ENCODE measurements around the gene SLC24A3.

Gene SLC24A3

DNA sequence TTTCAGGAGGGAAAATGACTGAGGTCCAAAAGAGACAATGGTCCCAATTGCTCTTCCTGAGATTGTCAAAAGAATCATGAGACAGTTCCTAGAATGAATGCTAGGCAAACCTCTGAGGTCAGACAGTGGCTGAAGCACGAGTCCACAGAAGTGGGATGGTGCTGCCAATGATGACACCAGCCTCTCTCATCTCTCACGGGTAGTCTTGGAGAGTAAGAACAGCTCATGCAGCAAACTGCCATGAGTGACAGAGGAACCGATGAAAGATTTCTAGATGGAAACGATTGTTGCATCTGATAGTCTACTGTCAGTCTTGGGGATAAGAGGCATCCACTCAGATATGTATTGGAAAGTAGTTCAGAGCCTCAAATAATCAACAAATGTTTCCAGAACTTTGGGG lies 188.7 kb downstream of the SLC24A3 start:
- no peak for DNase-seq

DNA sequence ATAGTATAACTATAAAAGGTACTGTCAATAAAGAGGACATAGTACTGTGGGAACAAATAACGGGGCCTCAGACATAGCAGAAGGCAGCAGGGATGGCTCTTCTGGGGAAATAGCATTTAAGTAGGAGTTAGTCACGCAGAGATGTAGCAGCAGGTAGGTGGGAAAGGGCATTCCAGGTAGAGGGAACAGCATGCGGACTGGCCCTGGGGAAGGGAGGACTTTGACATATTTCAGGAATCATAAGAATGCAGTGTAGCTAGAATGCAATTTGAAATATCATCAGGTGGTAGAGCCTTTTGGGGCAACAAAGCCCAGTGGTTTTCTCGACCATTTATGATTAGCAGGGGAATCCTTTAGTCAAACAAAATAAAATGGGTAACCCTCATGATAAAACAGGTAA lies 191.1 kb downstream of the SLC24A3 start:
- DNase-seq = no peak

DNA sequence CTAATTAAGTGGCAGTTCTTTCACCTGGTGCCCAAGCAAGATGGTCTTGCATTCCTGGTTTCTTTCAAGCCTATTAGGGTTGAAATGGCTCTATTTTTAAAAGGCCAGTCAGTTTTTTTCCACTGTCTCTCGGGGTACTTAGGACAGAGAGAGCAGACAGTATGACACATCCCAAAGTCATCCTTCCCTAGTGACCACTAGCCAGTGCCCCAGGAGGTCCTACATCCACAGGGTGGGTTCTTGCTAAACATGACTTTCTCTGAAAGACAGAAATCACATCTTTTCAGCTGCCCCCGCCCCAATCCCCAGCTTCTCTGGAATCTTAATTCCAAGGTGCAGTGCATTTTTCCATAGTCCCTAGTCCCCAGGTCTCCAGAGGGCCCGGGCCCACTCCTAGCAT lies 192.4 kb downstream of the SLC24A3 start:
- no peak for DNase-seq

DNA sequence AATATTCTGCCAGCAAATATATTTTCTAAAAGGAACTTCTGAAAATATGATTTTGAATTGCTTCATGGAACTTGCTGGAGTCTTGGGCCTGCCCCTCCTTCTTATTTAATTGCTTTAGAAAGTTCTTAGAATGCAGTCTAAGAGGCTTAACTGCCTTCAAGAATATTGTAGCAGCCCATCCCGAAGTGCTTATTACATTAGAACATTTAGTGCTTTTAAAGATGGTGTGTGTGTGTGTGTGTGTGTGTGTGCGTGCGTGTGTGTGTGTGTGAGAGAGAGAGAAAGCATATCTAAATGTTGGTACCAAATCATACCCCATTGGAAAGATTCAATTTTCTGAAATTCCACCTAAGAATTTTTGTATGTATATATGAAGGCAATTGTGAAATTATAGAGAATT lies 193.5 kb downstream of the SLC24A3 start:
- DNase-seq = no peak

DNA sequence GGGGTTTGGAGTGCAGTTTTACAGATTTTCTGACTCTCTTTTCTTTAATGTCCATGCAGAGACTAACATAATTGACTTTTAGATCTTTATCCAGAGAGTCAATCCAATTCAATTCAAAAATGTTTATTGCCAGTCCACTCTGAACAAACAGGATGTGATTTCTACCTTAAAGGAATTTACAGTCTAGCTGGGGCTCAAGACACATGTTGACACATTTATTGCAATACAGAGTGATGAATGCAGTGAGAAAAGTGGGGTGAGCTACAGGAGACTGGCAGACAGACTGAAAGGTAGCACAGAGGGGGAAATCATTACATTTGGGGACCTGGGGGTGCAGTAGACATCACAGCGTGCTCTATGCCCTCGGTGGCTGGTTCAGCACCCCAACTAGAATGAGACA lies 193.9 kb downstream of the SLC24A3 start:
- no peak for DNase-seq

DNA sequence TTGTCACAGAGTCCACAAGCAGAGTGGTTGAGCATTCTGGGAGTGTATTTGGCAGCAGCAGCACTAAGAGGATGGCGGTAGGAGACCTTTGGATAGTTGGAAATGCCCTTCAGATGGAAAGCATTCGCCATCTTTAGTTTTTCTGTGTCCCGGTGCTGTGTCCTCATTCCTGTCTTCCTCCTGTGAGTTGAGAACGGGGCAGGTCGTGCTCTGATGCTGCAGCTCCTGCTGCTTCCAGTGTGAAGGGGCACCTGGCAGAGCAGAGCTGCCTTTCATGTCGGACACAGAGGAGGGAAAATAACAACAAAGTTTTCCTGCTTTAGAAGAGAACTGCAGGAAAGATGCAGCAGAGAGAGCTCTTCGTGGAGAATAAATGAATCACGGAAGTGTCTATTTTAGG lies 194.8 kb downstream of the SLC24A3 start:
- DNase-seq = no peak

DNA sequence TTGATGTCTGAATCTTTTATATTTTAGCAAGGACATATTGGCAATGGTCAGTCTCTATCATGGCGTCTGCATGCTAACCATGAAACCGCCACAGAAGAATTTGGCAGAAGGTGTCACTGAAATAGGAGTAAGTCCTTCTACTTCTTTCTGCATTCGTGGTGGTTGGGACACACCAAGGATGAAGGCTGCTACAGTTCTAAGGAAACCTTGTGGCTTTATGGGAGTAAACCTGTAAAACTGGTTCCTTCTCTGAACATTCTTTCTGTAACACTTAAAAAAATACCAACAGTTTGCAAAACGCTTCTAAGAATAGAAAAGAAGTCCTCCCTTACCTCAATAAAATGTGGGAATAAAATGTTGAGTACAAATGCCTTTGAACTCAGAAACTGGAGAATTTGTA lies 195.3 kb downstream of the SLC24A3 start:
- DNase-seq = no peak

DNA sequence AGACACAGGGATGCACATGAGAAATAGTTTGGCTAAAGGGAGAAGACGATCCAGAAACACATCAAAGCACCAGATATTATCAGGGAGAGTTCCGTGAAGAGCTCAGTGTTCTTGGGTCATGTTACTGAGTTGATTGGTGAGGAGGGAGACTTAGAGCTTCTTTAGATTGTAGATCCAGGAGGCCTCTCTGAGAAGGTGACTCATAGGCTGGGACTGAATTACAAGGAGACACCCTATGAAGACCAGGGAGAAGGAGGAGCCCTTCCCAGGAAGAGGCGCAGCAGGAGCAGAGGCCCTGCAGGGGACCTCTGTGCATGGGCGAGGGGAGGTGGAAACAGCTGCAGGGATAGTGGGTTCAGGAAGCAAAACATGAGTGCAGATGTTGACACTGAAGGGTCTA lies 196.5 kb downstream of the SLC24A3 start:
- no peak for DNase-seq

DNA sequence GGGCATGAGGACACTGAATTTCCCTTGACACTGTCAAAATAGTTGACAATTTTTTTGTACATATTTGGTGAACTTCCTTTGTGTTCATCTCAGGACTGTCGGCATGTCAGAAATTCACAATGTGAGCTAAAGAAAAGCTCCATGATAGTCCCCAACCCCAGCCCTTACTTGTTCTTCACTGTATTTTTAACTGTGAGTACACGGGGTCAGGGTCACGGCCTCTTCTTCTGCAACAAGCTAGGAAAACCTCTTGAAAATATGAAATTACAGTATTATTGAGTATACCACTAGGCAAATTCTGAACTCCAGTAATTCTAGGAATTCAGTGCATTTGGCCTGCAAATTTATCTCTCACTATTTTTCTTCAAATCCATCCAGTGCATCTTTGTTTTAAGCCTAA lies 199.4 kb downstream of the SLC24A3 start:
- DNase-seq = no peak

DNA sequence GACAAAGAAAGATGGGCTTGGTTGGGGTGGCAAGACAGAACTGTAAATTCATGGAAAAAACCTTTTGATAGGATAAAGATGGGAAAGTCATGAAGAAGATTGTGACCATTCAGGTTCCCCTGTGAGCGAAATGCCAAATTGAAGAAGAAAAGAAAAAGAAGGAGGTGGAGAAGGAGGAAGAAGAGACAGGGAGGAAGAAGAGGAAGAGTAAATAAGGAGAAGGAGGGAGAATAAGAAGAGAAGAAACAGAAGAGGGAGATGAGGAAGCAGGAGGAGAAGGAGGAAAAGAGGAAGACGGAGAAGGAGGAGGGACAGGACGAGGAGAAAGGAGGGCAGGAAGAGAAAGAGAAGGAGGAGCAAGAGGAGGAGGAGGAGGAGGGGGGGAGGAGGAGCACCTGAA lies 199.8 kb downstream of the SLC24A3 start:
- DNase-seq = no peak

DNA sequence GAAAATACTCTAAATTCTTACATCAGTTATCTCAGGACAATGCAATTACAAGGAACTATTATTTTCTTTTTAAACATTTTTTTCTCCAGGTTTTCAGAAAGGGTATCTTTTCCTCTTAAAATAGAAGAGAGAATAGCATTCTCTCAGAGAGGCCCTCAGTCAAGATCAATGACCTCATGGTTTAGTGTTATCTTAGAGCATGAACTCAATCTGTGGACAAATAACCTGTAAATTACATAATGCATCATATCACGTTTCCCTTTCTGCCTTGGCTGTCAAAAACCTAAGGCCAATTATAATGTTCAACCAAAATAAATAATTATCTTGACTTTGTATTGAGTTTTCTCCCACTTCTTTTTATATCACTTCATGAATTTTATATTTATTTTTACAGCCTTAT lies 202.2 kb downstream of the SLC24A3 start:
- DNase-seq = no peak

DNA sequence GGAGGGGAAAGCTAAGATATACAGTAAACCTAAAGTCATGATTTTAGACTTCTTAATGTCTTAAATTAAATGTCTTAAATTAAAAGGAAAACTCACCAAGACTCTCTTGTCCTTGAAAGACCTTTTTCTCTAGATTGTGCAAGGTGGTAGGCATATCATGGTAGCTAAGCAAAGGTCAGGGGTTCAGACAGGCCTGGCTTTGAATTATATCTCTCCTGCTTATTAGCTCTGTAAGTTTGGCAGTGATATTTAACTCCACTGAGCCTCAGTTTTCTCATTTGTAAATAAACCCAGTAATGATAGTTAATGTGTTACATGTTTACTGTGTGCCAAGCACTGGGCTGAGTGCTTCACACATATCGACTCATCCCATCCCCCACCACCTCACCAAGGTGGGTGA lies 203.3 kb downstream of the SLC24A3 start:
- DNase-seq = no peak

DNA sequence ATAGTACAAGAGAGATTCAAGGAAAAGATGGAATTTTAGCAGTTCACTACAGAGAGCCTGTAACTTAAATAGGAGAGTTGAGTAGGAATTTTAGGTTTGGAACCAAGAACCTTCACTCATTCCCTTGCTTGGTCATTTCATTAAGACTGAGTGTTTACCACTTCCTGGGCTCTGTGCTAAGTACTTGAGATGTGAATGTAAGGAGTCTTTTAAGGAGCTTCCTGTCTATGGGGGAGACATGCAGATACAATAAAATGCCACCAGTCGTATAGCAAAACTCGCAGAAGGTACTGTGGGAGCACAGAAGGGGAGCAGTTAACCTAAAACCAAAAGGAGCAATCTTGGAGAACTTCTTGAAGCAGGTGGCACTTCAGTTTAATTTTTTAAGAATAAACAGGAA lies 204.2 kb downstream of the SLC24A3 start:
- no peak for DNase-seq

DNA sequence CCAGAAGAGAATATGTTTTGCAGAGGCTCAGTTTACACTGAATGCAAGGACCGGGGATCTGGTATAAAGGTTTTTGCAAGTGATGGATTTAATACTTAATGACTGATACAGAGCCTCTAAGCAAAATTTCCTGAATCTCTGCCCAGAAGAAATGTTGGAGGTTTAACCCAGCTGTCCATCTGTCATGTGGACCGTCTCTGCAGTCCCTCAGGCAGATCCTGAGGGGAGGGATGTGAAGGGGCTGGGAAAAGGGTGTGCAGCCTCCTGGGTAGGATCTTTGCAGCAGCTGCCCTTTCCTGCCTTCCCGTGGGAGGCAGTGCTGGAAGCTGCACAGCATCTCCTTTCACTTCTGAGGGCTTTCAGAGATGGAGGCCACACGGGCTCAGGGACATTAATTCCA lies 207.0 kb downstream of the SLC24A3 start:
- DNase-seq = no peak

DNA sequence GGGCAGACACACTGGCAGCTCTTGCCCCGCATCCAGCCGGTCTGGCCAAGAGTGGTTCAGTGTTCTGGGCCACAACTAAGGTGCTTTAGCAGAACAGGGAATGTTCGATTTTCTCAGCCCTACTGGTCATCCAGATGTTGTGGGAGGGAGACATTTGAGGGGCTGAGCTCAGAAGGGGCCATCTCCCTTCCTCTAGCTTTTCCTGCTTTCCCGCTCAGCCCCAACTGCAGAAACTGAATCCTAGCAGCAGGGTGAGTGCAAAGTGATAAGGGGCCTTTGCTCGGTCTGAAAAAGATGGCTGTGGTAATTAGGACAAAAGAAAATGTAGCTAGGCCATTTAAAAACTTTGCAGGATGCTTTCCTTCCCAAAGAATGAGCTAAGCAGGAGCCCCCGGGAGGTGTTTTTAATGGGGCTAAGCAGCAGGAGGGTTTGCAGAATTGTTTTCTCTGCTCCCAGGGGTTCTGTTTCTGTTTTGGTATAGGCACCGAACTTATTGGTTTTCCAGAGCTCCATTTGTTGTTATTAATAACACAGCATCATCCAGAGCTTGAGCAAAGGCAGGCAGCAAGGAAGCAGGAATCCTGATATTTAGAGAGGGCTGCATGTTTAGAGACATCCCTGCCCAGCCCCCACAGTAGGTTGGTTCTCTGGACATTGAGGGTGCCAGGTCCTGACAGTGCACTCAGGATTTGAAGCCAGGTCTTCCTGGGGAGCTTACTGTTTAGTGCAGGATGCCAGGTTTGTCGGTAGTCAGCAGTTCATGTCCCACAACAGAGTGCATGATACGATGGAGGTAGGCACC lies 210.9 kb downstream of the SLC24A3 start:
- no peak for DNase-seq

DNA sequence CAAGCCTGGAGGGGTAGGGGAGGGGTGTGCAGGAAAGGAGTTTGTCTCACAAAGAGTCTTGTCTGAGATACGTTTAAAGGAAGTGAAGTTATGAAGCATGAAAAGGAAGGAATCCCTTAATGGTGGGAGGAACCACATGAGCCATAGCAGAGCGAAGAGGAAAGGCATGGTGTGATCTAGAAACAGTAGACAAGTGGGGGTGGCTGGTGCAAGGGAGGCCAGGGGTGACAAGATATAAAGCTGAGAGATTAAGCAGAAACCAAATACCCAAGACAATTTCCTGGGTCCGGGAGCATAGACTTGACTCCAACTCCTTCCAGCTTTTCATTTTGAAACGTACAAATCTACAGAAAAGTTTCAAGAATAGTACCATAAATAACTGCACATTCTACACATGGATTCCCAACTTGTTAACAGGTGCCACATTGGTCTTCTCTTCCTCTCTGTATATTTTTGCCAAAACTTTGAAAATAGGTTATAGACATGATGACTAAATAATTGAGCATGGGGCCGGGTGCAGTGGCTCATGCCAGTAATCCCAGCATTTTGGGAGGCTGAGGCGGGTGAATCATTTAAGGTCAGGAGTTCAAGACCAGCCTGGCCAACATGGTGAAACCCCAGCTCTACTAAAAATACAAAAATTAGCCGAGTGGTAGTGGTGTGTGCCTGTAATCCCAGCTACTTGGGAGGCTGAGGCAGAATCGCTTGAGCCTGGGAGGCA lies 211.6 kb downstream of the SLC24A3 start:
- no peak for DNase-seq

DNA sequence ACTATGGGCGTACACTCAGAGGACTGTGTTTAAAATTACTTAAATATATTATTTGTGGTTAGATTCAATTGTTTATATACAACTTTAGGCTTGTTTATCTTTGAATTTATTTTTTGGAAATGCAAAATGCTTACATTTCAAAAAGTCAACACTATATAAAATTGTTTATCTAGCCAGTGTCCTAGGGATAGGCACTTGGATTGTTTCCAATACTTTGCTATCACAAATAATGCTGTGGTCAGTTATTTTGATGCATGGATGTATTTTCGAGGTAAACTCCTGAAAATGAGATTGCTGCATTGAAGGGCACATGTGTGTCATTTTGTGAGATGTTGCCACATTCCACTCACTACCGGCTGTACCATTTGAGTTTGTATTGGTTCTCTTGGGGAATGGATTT lies 213.9 kb downstream of the SLC24A3 start:
- no peak for DNase-seq

DNA sequence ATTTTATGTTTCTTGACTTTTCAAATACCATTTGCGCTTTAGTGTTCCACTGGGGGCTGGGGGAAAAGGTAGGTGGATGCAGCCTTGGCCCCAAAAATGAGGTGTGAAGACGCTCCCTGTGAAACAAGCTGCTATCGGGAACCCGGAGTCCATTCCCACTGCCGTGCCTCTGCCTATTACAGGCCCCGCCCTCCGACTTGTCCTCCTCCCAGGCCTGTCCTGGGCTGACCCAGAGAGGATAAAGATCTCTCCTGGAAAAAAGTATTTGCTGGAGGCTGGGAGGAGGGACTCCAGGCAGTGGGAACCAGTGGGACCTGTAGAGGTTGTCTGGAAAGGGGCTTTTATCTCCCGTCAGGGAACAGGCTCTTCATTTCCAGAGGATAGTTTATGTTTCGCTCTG lies 215.0 kb downstream of the SLC24A3 start:
- no peak for DNase-seq

DNA sequence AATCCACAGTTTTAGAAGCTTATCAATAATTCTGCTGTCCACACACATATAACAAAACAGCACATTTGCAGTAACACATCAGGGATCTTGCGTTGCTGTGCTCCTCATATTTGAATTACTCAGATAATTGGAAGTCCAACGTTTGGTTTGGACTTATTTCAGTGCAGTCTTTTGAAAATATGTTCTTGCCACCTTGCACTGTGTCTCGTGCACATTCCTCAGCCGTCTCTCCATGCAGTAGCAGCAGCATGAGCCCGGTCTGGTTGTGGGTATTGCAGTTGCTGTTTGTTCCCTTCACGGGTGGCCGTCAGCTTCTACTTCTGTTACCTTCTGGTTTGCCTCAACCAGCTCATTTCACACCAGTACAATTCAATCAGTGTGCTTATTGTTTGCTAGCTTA lies 215.5 kb downstream of the SLC24A3 start:
- no peak for DNase-seq

DNA sequence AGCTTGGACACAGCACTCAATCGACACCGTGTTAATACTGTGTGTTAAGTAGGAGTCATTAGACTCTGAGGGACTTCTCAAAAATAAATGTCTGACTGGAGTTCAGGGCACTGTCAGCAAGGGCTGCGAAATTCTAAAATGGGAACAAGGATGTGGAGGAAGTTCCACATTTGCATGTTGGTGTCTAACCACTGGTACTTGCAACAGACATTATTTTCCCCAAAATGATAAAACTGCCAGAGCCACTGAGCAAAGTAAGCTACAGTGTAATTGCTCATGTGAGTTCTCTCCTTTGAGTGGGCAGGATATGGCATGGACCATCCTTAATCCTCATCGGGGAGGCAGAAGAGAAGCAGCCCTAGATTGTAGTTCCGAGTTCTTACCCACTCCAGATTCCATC lies 215.9 kb downstream of the SLC24A3 start:
- DNase-seq = no peak

DNA sequence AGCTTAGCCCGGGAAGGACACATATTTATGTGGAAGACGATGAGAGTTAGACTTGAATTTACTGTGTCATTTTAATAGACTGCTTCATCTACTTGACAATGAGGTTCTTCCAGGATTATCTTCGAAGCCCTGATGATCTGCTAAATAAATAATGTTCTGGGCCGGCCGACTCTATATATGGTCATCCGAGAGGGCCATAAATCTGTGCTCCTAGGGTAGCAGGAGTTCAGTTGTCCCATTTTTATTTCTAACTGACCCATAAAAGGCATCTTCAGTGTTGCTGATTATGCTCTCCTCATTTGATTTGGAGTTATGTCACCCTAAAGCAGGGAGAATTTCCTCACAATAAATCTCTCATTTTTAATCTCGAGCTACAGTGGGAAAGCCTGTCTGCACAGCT lies 217.1 kb downstream of the SLC24A3 start:
- DNase-seq = no peak

DNA sequence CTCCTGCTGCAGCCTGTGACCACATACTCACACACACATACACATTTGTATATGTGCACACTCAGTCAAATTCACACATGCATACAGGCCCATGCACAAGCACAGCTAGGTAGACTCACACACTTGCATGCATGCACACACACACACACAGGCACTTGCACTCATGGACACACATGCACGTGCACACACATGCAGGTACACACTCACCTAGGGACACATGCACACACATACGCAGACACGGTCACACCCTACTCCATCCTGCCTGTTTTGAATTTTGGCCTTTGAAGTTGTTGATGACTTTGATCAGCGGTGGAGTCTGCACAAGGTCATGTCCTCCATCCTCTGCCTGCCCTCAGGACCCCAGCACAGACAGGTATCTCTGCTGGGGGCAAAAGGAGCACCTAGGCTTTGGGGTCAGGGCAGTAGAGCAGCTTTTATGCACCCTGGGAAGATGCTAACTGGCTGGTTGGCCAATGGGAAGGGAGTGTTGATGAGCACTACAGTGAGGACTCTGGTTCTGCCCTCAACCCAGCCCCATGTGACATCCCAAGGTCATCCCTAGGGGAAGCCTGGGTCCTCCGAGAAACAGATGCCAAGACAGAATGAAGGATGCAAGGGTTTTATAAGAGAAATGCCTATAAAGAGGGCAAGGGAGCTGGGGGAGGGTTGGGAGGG lies 218.3 kb downstream of the SLC24A3 start:
- DNase-seq = no peak

DNA sequence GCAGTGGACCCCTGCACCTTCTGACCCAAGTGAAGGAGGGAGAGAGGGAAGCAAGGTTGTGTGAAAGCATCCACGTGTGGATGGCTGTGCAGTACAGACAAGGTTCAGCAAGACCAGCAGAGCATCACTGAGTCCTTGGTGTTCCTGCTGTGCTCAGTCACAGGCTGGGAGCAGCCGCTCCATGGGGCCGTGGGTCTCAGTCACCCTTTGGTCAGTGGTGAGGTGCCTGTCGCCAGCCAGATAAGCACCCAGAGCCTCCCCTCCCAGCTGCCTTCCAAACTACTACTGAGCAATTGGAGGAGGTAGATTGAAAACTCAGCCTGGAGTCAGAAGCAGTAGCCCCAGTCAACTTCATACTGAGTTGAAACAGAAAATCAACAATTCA lies 218.9 kb downstream of the SLC24A3 start:
- DNase-seq = no peak

DNA sequence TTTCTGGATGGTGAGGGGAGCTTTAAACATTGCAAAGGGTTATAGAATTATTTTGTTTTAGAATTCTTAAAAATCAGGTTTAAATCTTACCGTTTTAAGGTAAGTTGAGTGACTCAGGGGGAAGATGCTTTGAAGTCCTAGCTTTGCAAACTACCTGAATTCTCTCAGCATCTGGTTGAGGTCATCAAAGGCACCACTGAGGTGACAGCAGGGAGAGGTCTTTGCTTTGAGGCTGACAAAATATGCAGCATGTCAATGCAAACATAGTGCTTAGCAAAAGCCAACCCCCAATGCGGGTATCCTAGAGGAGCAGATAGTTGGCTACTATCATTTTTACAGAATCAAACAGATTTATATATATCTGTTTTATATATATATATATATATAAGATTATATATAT lies 219.5 kb downstream of the SLC24A3 start:
- DNase-seq = no peak
